Caco-2 (cell line): Measurements from ENCODE around the gene PRKAR2B. TPM values are rescaled to one million over a fixed set of nuclear protein-coding genes. Genes with fewer than 3 reads are reported as not detected.
"Not testable (repeated sequence)": the region's sequence is repeated elsewhere in the genome, so short reads cannot be mapped to it uniquely, and the experiment has no call there.

Source experiments
- BruUV-seq: library from RNA; stranded (reverse); fragments of 400-500 nt; replicated peaks from 2 replicates; lab custom pipeline; 2021; lab: Mats Ljungman, UMichigan
- CTCF ChIA-PET: fragments of 300-600 bp; sonication (Branson Sonifier 250); formaldehyde crosslinking; loops from one replicate; lab custom pipeline; 2022; ENCODE audit warnings: antibody characterized with exemption; lab: Charles Lee
- POLR2A ChIA-PET: fragments of 300-600 bp; sonication (Branson Sonifier 250); formaldehyde crosslinking; loops from one replicate; lab custom pipeline; 2022; ENCODE audit warnings: antibody characterized with exemption; lab: Charles Lee
- DNase-seq, 2 experiments: peaks; one replicate each; pipeline versions ENCODE4 v3.0.0 to v3.0.0-alpha.2; 2020 to 2022
- H3K27me3 ChIP-seq: replicated peaks from 2 replicates; pipeline ENCODE4 v1.6.0; 2011; ENCODE audit warnings: low read length; ENCODE audit not compliant: control insufficient read depth, insufficient read depth
- H3K36me3 ChIP-seq: 2 replicates; pipeline ENCODE4 v1.5.1; 2011; ENCODE audit warnings: low read length; ENCODE audit not compliant: control insufficient read depth, insufficient read depth
- H3K4me1 ChIP-seq: fragments of 250-450 bp; sonication (Bioruptor Pico); 2 replicates; pipeline ENCODE4 v1.5.1; 2020; ENCODE audit warnings: mild to moderate bottlenecking
- H3K4me3 ChIP-seq: 2 replicates; pipeline ENCODE4 v1.5.1; 2011; ENCODE audit warnings: low read depth, mild to moderate bottlenecking, control low read depth, low read length
- H3K9me3 ChIP-seq: fragments of 250-450 bp; sonication (Bioruptor Pico); 2 replicates; pipeline ENCODE4 v1.5.1; 2020; ENCODE audit warnings: mild to moderate bottlenecking, moderate library complexity
- H3K27ac Mint-ChIP-seq: one replicate; pipeline ENCODE4 v1.8.0; 2022; ENCODE audit warnings: mixed read lengths; ENCODE audit not compliant: unreplicated experiment
- H3K27me3 Mint-ChIP-seq: one replicate; pipeline ENCODE4 v1.8.0; 2022; ENCODE audit warnings: mixed read lengths; ENCODE audit not compliant: insufficient read depth, unreplicated experiment
- H3K36me3 Mint-ChIP-seq: one replicate; pipeline ENCODE4 v1.8.0; 2022; ENCODE audit warnings: mild to moderate bottlenecking, mixed read lengths; ENCODE audit not compliant: insufficient read depth, unreplicated experiment
- H3K4me1 Mint-ChIP-seq: one replicate; pipeline ENCODE4 v1.8.0; 2022; ENCODE audit warnings: low read depth, mixed read lengths; ENCODE audit not compliant: unreplicated experiment
- H3K4me3 Mint-ChIP-seq: one replicate; pipeline ENCODE4 v1.8.0; 2022; ENCODE audit warnings: mild to moderate bottlenecking, moderate library complexity, mixed read lengths; ENCODE audit not compliant: unreplicated experiment
- H3K9me3 Mint-ChIP-seq: one replicate; pipeline ENCODE4 v1.8.0; 2022; ENCODE audit warnings: mixed read lengths; ENCODE audit not compliant: unreplicated experiment
- intact Hi-C: fragments of 100-400 bp; cut with micrococcal nuclease; formaldehyde crosslinking; loops from one replicate; pipeline ENCODE4 v1.10.0; 2022; ENCODE audit not compliant: unreplicated experiment
- total RNA-seq: library from RNA; stranded (reverse); gene quantifications from 2 replicates; pipeline ENCODE4 v1.2.3, GENCODE V29; 2022
- TF ChIP-seq, protein P1 (sequence below), 2 experiments: fragments of 200-600 bp in 1 of 2; IDR thresholded peaks; 1 replicate in 1 of 2; 2 replicates in 1 of 2; pipeline versions ENCODE4 v1.5.1 to v1.8.0; 2011 to 2022; ENCODE audit warnings: antibody characterized with exemption in 1 of 2, control low read depth in 1 of 2, inconsistent platforms in 1 of 2, low read depth in 1 of 2, low read length in 1 of 2, mild to moderate bottlenecking in 1 of 2, moderate library complexity in 1 of 2; ENCODE audit not compliant: insufficient read depth in 1 of 2, severe bottlenecking in 1 of 2, unreplicated experiment in 1 of 2

Gene PRKAR2B
- total RNA-seq, 1 experiment from 2014 or later, result 0.07 TPM

DNA sequence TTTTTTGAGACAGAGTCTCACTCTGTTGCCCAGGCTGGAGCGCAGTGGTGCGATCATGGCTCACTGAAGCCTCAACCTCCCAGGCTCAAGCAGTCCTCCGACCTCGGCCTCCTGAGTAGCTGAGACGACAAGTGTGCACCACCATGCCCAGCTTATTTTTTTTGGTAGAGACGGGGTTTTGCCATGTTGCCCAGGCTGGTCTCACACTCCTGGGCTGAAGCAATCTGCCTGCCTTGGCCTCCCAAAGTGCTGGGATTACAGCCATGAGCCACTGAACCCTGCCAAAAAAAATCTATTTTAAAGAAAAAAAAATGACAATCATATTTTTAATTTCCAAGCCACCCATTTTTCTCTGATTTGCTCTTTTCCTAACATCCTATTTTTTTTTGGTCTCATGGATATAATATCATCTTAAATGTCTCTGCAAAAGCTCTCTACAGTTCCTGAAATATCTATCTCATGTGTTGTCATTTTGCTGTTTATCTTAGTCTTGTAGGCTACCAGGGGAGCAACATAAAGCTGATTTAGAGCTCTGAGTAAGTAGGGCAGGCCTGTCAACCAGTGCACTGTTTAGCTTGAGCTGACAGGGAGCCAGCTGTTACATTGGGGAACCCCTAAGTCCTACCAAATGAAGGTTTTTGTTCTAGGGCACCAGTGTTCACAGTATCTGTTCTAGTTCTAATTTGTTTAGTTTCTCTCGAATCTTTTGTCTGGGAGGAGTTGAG, 94.4 kb downstream of the PRKAR2B start:
- Mint-ChIP-seq H3K36me3 (no peaks in the 10 kb centered on the region), H3K4me1 (no peaks in the 10 kb centered on the region), H3K27ac (no peak overlapping the region), H3K27me3 (peaks cover 13% of the 10 kb centered on the region), H3K9me3 (no peaks in the 10 kb centered on the region), H3K4me3 (no peak overlapping the region)
- H3K36me3 ChIP-seq, result no peaks in the 10 kb centered on the region
- TF ChIP-seq, protein P1, sequence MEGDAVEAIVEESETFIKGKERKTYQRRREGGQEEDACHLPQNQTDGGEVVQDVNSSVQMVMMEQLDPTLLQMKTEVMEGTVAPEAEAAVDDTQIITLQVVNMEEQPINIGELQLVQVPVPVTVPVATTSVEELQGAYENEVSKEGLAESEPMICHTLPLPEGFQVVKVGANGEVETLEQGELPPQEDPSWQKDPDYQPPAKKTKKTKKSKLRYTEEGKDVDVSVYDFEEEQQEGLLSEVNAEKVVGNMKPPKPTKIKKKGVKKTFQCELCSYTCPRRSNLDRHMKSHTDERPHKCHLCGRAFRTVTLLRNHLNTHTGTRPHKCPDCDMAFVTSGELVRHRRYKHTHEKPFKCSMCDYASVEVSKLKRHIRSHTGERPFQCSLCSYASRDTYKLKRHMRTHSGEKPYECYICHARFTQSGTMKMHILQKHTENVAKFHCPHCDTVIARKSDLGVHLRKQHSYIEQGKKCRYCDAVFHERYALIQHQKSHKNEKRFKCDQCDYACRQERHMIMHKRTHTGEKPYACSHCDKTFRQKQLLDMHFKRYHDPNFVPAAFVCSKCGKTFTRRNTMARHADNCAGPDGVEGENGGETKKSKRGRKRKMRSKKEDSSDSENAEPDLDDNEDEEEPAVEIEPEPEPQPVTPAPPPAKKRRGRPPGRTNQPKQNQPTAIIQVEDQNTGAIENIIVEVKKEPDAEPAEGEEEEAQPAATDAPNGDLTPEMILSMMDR (IDR thresholded peaks at IDR 0.05; ENCODE audit: insufficient read depth in 1 of 2, low read depth in 1 of 2, low read length in 1 of 2, severe bottlenecking in 1 of 2, unreplicated experiment in 1 of 2), result no peak
- no peaks in the 10 kb centered on the region for H3K4me1 ChIP-seq
- POLR2A ChIA-PET, result interaction anchor here (0.6 kb wide), 1 partner anchor 31 kb away, joined by 3 read pairs; no protein-coding TSS in a partner anchor
- no TSS peak for BruUV-seq
- H3K4me3 ChIP-seq, result no peak overlapping the region
- CTCF ChIA-PET, result interaction anchor here (0.7 kb wide), 1 partner anchor 8 kb away, joined by 3 read pairs; no protein-coding TSS in a partner anchor
- no peaks in the 10 kb centered on the region for H3K9me3 ChIP-seq
- intact Hi-C loops, result no loop called here
- DNase-seq, result no peak
- H3K27me3 ChIP-seq, result peaks cover 1% of the 10 kb centered on the region; the same call in 1 of the 2 replicates

DNA sequence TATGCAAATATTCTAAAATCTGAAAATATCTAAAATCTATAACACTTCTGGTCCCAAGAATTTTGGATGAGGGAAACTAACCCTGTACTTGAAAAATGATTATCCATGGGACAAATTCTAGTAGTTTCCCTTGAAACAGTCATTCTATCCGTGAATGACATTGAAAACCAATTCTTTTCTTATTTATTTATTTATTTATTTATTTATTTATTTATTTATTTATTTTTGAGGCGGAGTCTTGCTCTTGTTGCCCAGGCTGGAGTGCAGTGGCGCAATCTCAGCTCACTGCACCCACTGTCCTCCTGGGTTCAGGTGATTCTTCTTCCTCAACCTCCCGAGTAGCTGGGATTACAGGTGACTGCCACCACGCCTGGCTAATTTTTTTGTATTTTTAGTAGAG, 99.4 kb downstream of the PRKAR2B start:
- H3K27me3 ChIP-seq, H3K27me3 Mint-ChIP-seq, POLR2A ChIA-PET, H3K9me3 Mint-ChIP-seq, H3K4me3 ChIP-seq, H3K27ac Mint-ChIP-seq, BruUV-seq, H3K36me3 Mint-ChIP-seq, DNase-seq, H3K9me3 ChIP-seq, H3K4me1 ChIP-seq, H3K4me1 Mint-ChIP-seq, CTCF ChIA-PET, H3K4me3 Mint-ChIP-seq, H3K36me3 ChIP-seq: not testable (repeated sequence)
- intact Hi-C loops, result loop anchor here (10.0 kb wide), 1 partner anchor 731 kb away; no protein-coding TSS in a partner anchor

DNA sequence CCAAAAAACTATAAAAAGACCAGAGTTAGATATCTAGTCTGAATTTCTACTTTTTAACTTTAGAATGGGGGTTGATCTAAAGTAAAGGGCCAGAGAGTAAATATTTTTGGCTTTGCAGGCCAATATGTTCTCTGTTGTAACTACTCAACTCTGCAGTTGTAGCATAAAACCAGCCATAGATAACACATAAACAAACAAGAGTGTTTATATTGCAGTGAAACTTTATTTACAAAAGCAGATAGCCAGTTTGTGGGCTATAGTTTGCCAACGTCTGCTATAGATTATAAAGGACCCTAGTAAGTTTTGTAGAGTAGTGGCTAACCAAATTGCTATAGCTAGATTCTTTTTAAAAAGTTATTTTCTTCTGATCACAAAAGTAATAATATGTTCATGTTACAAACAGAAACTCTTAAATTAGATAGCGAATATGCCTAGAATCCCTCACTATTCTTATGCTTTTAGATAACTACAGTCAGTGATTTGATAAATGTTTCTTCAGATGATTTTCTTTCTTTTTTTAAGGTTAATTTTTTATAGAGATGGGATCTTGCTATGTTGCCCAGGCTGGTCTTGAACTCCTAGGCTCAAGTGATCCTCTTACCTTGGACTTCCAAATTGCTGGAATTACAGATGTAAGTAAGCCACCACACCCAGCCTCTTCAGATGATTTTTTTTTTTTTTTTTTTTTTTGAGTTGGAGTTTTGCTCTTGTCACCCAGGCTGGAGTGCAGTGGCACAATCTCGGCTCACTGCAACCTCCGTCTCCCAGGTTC, 100.7 kb downstream of the PRKAR2B start:
- H3K9me3 ChIP-seq, result no peaks in the 10 kb centered on the region
- H3K4me1 Mint-ChIP-seq, result no peaks in the 10 kb centered on the region
- BruUV-seq, result no TSS peak
- no peaks in the 10 kb centered on the region for H3K36me3 ChIP-seq
- no peak overlapping the region for H3K27ac Mint-ChIP-seq
- TF ChIP-seq, protein P1 (IDR thresholded peaks at IDR 0.05; ENCODE audit: insufficient read depth in 1 of 2, low read depth in 1 of 2, low read length in 1 of 2, severe bottlenecking in 1 of 2, unreplicated experiment in 1 of 2), result no peak
- H3K36me3 Mint-ChIP-seq, result no peaks in the 10 kb centered on the region
- peaks cover 2% of the 10 kb centered on the region for H3K27me3 Mint-ChIP-seq
- POLR2A ChIA-PET, result no interaction called here
- no peak overlapping the region for H3K4me3 ChIP-seq
- CTCF ChIA-PET, result no interaction called here
- H3K4me1 ChIP-seq, result no peaks in the 10 kb centered on the region
- no peak overlapping the region for H3K4me3 Mint-ChIP-seq
- no peaks in the 10 kb centered on the region for H3K27me3 ChIP-seq
- intact Hi-C loops, result loop anchor here (10.0 kb wide), 1 partner anchor 730 kb away; no protein-coding TSS in a partner anchor
- no peak for DNase-seq
- H3K9me3 Mint-ChIP-seq, result no peaks in the 10 kb centered on the region
